Uterus (tissue), 2 donors: ENCODE results near the gene MTO1.

Source experiments
- CTCF ChIP-seq, 4 experiments: fragments of 200-600 bp in 2 of 4; fragments of 450-650 bp in 2 of 4; sonication (generic) in 2 of 4; IDR thresholded peaks; one replicate each; pipeline ENCODE4 v1.5.1; 2016 to 2019; ENCODE audit warnings: antibody characterized with exemption in 4 of 4, mild to moderate bottlenecking in 2 of 4, moderate library complexity in 1 of 4
- POLR2A ChIP-seq, 2 donors: fragments of 450-650 bp; IDR thresholded peaks; one replicate each; pipeline ENCODE4 v1.6.1; 2016; ENCODE audit warnings: antibody characterized with exemption in 2 of 2, mild to moderate bottlenecking in 1 of 2, moderate library complexity in 1 of 2

- no peak for TF ChIP-seq CTCF (IDR thresholded peaks at IDR 0.05)
- no peak for TF ChIP-seq POLR2A (IDR thresholded peaks at IDR 0.05)
These were observed 95.3 kb downstream of the MTO1 start for GRCh38 chr6:73556836-73557235.
